HCEC 1CT (cell line): ENCODE measurements around the gene LRRN4.
A peak's percentile ranks its signal among the peaks of the same experiment; 100 is the strongest.

Experiments
- DNase-seq: peaks from one replicate; pipeline ENCODE4 v3.0.0-alpha.2; 2017

The LRRN4 gene

GRCh38 chr20:6029538-6029937, 24.3 kb downstream of the LRRN4 start:
- DNase-seq, result peak; percentile 62

GRCh38 chr20:6028818-6029217, 25.0 kb downstream of the LRRN4 start:
- DNase-seq, result no peak

- DNase-seq, result peak; percentile 83
Measured at GRCh38 chr20:6026051-6026450, 27.8 kb downstream of the LRRN4 start.

DNA sequence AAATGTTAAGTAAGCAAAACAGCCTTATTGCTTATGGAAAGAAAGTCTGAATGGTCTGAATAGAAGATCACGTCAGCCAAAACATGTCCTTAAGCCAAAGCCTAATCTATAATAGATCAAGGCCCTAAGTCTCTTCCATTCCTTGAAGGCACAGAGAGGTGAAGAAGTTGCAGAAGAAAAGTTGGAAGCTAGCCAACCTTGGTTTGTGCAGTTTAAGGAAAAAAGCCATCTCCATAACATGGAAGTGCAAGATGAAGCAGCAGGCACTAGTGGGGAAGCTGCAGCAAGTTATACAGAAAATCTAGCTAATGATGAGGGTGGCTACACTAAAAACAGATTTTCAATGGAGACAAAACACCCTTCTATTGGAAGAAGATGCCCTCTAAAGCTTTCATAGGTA, 29.1 kb downstream of the LRRN4 start:
- no peak for DNase-seq

GRCh38 chr20:6017880-6018279, 36.0 kb downstream of the LRRN4 start:
- no peak for DNase-seq

DNA sequence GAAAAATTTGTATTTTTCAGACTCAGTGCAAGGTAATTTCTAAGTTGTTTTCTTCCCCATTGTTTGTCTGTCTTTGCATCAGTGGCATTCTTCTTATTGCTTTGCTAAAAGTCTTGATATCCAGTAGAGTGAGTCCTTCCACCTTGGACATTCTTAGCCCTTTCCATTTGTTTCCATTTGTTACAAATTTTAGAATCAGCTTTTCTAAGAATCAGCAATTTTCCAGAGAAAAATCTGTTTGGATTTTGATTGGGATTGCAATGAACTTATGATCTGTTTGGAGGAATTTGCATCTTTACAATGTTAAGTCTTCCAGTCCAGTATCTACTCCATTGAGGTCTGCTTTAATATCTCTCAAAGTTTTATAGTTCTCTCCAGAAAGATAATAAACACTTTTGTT, 36.4 kb downstream of the LRRN4 start:
- no peak for DNase-seq

DNA sequence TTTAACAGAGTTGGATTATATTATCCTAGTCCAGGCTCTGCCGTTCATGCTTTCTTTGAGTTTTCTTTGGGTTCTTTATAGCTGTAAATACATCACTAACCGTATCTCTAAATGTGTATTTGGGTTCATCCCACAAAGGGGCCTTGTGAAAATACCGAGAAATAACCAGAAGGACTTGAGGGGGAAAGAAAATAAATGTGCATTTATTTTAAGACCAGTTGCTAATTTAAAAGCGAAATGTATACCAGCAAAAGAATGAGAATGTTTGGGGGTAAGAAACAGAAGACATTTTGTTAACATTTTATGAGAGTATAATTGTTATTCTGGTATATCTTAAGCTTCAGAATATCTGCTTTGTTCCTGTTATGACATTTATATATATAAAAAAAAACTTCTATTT, 38.9 kb downstream of the LRRN4 start:
- no peak for DNase-seq

DNA sequence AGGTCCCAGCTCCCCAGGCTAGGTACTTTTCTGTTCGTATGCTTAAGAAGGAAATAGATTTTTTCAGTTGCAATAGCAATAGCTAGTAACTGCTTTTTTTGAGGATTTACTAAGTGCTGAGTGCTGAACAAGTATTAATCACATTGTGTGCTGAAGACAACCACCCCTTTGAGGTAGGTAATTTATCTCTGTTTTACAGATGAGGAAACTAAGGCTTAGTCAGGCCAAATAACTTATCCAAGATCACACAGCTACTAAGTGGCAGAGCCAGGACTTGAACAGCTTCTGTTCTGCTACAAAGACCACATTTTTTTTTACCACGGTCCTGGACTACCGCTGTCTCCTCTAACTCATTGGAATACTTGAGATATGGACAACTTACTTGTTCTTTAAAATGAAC, 39.8 kb downstream of the LRRN4 start:
- no peak for DNase-seq

DNA sequence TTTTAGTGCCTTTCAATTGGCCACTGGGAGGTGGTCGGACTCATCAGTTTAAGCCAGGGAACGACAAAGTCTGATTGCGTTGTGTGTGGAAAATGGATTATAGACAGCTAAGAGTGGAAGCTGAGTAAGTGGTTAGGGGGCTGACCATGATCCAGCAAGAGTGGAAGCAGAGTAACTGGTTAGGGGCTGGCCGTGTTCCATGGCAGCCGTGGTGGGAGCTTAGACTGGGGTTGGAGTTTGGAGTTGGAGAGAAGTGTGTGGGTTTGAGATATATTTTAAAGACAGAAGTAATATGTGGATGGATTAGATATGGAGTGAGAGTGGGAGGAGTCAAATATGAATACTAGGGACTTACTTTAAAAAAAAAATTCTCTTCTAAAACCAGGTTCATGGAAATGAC, 41.7 kb downstream of the LRRN4 start:
- no peak for DNase-seq

- DNase-seq, result peak; percentile 91
Measured at GRCh38 chr20:6008254-6008653, 45.6 kb downstream of the LRRN4 start.

DNA sequence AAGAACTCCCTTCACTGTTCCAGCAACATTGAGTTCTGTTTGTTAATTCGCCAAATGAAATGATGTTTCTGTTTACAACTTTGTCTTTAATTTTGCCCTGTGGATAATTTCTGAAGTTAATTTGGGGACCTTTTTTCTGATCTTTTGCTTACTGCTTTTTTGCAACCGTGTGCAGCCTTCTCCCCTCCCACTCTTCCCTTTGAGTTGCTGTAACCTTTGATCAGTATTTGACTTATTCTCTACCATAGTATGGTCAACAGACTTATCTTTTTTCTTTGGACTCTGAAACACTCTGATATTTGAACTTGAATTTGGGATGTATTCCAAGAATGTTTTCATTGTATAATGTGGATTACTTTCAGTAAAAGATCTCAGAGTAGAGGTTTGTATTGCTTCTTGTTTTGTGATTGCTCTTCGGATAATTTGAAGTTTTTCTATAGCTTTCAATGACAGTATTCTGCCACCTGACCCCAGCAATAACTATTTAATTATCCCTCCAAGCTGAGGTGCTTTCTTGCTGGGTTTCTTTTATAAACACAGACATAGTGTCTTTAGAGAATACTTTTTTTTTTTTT, 46.2 kb downstream of the LRRN4 start:
- no peak for DNase-seq

DNA sequence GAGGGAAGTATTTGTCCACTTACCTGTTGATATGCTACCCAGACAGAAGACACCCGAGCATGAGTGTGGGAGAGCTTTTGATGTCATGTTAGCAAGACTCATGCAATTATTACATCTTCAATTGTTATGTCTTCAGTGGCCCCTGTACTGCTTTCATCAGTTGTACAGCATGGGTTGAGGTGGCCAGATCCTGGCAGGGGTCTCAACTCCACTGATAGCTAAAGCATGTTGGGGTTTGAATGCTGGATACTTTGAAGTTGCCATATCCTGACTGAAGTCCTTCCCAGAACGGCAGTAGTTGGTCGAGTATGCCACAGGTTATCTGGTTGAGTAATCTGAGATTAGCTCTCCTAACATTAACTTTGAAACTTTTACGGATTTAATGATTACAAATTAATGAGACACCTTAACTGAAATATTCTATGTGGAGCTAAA, 46.7 kb downstream of the LRRN4 start:
- DNase-seq, result no peak

GRCh38 chr20:6006603-6006949, 47.3 kb downstream of the LRRN4 start:
- no peak for DNase-seq

- no peak for DNase-seq
Measured at GRCh38 chr20:6000871-6001270, 53.0 kb downstream of the LRRN4 start.

GRCh38 chr20:5999783-6000182, 54.1 kb downstream of the LRRN4 start:
- DNase-seq, result no peak

GRCh38 chr20:5996765-5997164, 57.1 kb downstream of the LRRN4 start:
- DNase-seq, result no peak

DNA sequence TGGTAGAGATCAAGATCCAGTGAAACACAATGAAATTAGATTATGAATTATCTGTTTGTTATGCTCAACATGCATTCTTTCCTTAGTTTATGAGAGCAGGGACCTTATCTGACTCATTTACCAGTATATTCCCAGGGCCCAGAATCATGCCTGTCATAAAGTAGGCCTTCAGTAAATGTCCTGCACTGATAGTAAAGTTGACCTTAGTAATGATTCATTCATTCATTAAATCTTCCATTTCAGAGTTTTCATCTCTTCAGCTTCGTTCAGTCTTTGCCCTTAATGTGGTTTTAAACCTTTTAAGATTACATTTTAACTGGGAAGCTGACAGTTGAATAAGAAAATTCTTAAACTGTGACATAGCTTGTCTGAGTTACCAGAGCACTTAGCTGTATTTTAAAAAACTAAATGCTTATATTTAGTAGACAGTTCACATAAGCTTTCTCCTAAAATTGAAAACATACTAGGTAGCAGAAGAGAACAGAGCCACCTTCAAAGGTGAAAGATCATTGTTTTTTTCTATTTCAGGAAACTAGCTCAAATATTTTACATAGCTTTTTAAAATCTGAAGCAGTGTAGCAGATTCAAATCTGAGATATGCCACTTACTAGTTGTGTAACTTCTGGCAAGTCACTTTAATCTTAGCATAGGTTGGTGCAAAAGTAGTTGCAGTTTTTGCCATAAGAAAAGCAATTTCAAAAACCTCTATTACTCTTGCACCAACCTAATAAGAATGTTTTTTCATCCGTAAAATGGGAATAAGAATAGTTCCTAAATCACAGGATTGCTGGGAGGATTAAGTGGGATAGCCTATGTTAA, 62.0 kb downstream of the LRRN4 start:
- peak; percentile 8 for DNase-seq

DNA sequence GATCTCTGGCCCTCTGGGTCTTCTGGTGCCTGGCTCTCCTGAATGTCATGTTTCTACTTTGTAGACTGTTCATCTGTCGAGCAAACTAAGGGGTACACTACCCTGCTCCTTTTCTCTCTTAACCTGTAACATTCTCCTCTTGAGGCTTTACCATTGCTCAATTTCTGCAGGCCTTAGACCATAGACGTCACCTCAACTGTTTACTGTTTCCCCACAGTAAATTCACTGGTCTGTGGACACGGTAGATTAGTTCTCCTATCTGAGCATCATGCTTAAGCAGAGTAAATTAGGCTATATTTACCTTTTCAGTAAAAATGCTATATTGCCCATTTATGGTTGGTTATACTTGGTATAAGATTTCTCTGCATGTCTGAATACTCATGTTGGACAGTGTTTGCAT, 62.9 kb downstream of the LRRN4 start:
- no peak for DNase-seq
